GM23338 (cell line): ENCODE measurements around the gene HDAC8. TPM values are rescaled to one million over a fixed set of nuclear protein-coding genes. Genes with fewer than 3 reads are reported as not detected.

Source experiments
- ATAC-seq: fragments of 200-7000 bp; cut with Tn5 transposase; 3 replicates; pipeline ENCODE4 v1.9.1; 2020
- DNase-seq: peaks from one replicate; pipeline ENCODE4 v3.0.0-alpha.2; 2015; ENCODE audit warnings: low spot score
- H2AFZ ChIP-seq: fragments of 200-600 bp; sonication (generic); 2 replicates; pipeline ENCODE4 v1.8.0; 2016; ENCODE audit warnings: antibody characterized with exemption, mild to moderate bottlenecking, moderate library complexity
- H3F3A ChIP-seq: fragments of 200-600 bp; sonication (generic); replicated peaks from 2 replicates; pipeline ENCODE4 v1.8.0; 2017; ENCODE audit warnings: antibody characterized with exemption, mixed run types, low read depth
- H3K27ac ChIP-seq: fragments of 200-600 bp; sonication (generic); 2 replicates; pipeline ENCODE4 v1.6.1; 2016; ENCODE audit warnings: low read depth
- H3K27me3 ChIP-seq: fragments of 200-600 bp; sonication (generic); 2 replicates; pipeline ENCODE4 v1.8.0; 2016; ENCODE audit warnings: mild to moderate bottlenecking, mixed run types, moderate library complexity; ENCODE audit not compliant: insufficient read depth
- H3K36me3 ChIP-seq: fragments of 200-600 bp; sonication (generic); 2 replicates; pipeline ENCODE4 v1.8.0; 2016; ENCODE audit warnings: mild to moderate bottlenecking; ENCODE audit not compliant: insufficient read depth
- H3K4me1 ChIP-seq: fragments of 200-600 bp; sonication (generic); 2 replicates; pipeline ENCODE4 v1.8.0; 2016; ENCODE audit warnings: mild to moderate bottlenecking, moderate library complexity; ENCODE audit not compliant: insufficient read depth
- H3K4me2 ChIP-seq: fragments of 200-600 bp; sonication (generic); 2 replicates; pipeline ENCODE4 v1.7.1; 2017; ENCODE audit warnings: mixed run types
- H3K4me3 ChIP-seq: fragments of 200-600 bp; sonication (generic); 2 replicates; pipeline ENCODE4 v1.6.1; 2016; ENCODE audit warnings: mixed run types
- H3K79me2 ChIP-seq: fragments of 200-600 bp; sonication (generic); replicated peaks from 2 replicates; pipeline ENCODE4 v1.8.0; 2017; ENCODE audit warnings: mild to moderate bottlenecking; ENCODE audit not compliant: insufficient read depth
- H3K9me2 ChIP-seq: fragments of 200-600 bp; sonication (generic); 2 replicates; pipeline ENCODE4 v1.8.0; 2017; ENCODE audit not compliant: insufficient read depth
- H4K20me1 ChIP-seq: fragments of 200-600 bp; sonication (generic); replicated peaks from 2 replicates; pipeline ENCODE4 v1.8.0; 2017; ENCODE audit warnings: mild to moderate bottlenecking; ENCODE audit not compliant: insufficient read depth
- H3K27ac Mint-ChIP-seq: 2 replicates; pipeline ENCODE4 v1.8.0; 2020; ENCODE audit warnings: inconsistent platforms, mild to moderate bottlenecking, moderate library complexity, mixed read lengths
- H3K27me3 Mint-ChIP-seq: 3 replicates; pipeline ENCODE4 v1.8.0; 2022; ENCODE audit warnings: low read depth, mild to moderate bottlenecking, moderate library complexity, mixed read lengths, inconsistent platforms; ENCODE audit not compliant: insufficient read depth, poor library complexity
- H3K36me3 Mint-ChIP-seq: 3 replicates; pipeline ENCODE4 v1.8.0; 2021; ENCODE audit warnings: low read depth, mild to moderate bottlenecking, inconsistent platforms, moderate library complexity, mixed read lengths
- H3K4me1 Mint-ChIP-seq: 3 replicates; pipeline ENCODE4 v1.8.0; 2020; ENCODE audit warnings: mild to moderate bottlenecking, inconsistent platforms, mixed read lengths
- H3K4me3 Mint-ChIP-seq: 3 replicates; pipeline ENCODE4 v1.8.0; 2021; ENCODE audit warnings: moderate library complexity, mild to moderate bottlenecking, inconsistent platforms, mixed read lengths
- H3K9me3 Mint-ChIP-seq: 3 replicates; pipeline ENCODE4 v1.8.0; 2020; ENCODE audit warnings: moderate library complexity, mild to moderate bottlenecking, inconsistent platforms, mixed read lengths
- CREB1 ChIP-seq: fragments of 250-450 bp; sonication (Bioruptor Pico); IDR thresholded peaks from 2 replicates; pipeline ENCODE4 v1.5.0; 2020; ENCODE audit warnings: low read depth, mild to moderate bottlenecking, moderate library complexity
- EZH2 ChIP-seq: fragments of 200-600 bp; sonication (generic); IDR thresholded peaks from one replicate; pipeline ENCODE4 v1.8.0; 2017; ENCODE audit warnings: antibody characterized with exemption, mild to moderate bottlenecking, low read depth; ENCODE audit not compliant: unreplicated experiment
- EZH2phosphoT487 ChIP-seq: fragments of 200-600 bp; sonication (generic); IDR thresholded peaks from one replicate; pipeline ENCODE4 v1.8.1; 2018; ENCODE audit warnings: antibody characterized with exemption; ENCODE audit not compliant: unreplicated experiment
- JUNB ChIP-seq: IDR thresholded peaks from one replicate; pipeline ENCODE4 v1.6.1; 2016; ENCODE audit warnings: antibody characterized with exemption; ENCODE audit not compliant: unreplicated experiment
- POLR2AphosphoS5 ChIP-seq: IDR thresholded peaks from 2 replicates; pipeline ENCODE4 v1.6.1; 2016; ENCODE audit warnings: antibody characterized with exemption, low read depth
- STAT1 ChIP-seq: IDR thresholded peaks from one replicate; pipeline ENCODE4 v1.6.1; 2016; ENCODE audit warnings: antibody characterized with exemption; ENCODE audit not compliant: unreplicated experiment
- ZNF114 ChIP-seq: fragments of 250-450 bp; sonication (Bioruptor Pico); IDR thresholded peaks from 2 replicates; pipeline ENCODE4 v1.5.0; 2020; ENCODE audit warnings: mild to moderate bottlenecking, moderate library complexity
- ZNF331 ChIP-seq: fragments of 250-450 bp; sonication (Bioruptor Pico); IDR thresholded peaks from 2 replicates; pipeline ENCODE4 v1.5.0; 2020; ENCODE audit warnings: low read depth, mild to moderate bottlenecking, moderate library complexity
- polyA plus RNA-seq: library from polyadenylated mRNA; unstranded; fragments of >200 nt; fragmentation: Nextera tagmentation; extraction: Ambion mirVana; gene quantifications from 2 replicates; pipeline ENCODE4 v1.2.1, GENCODE V29; 2016
- total RNA-seq: library from RNA; depleted of rRNA; stranded (reverse); fragments of >200 nt; shearing (Covaris generic); gene quantifications from 2 replicates; pipeline ENCODE4 v1.2.3, GENCODE V29; 2014
- TF ChIP-seq, protein P1 (sequence below): fragments of 250-450 bp; sonication (Bioruptor Pico); IDR thresholded peaks from 2 replicates; pipeline ENCODE4 v1.5.0; 2020; ENCODE audit warnings: mild to moderate bottlenecking, moderate library complexity
- TF ChIP-seq, protein P2 (sequence below), 2 experiments: fragments of 200-600 bp in 1 of 2; sonication (generic) in 1 of 2; conservative IDR thresholded peaks; 2 replicates each; pipeline versions ENCODE4 v1.5.1 to v1.6.1; 2016 to 2017; ENCODE audit warnings: antibody characterized with exemption in 2 of 2, low read depth in 2 of 2, mild to moderate bottlenecking in 2 of 2, moderate library complexity in 1 of 2
- TF ChIP-seq, protein P3 (sequence below): IDR thresholded peaks from 2 replicates; pipeline ENCODE4 v1.6.1; 2016; ENCODE audit warnings: antibody characterized with exemption
- TF ChIP-seq, protein P4 (sequence below): IDR thresholded peaks from one replicate; pipeline ENCODE4 v1.6.1; 2018; ENCODE audit warnings: antibody characterized with exemption; ENCODE audit not compliant: unreplicated experiment

HDAC8 gene
- total and polyA plus RNA-seq, 2 experiments from 2014 or later, result 21.6 to 28.7 TPM

DNA sequence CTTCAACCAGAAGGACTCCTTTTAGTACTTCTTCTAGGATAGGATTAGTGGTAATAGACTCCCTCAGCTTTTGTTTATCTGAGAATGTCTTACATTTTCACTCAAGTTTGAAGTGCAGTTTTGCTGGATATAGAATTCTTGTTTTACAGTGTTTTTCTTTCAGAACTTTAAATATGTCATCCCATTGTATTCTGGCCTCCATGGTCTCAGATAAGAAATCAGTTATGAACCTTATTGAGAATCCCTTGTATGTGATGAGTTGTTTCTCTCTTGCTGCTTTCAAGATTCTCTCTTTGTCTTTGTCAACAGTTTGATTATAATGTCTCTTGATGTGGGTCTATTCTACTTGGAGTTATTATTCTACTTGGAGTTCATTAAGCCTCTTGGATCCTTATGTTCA is 150.8 kb downstream of the HDAC8 start:
- no peaks in the 10 kb centered on the region for H3K27me3 ChIP-seq
- no peaks in the 10 kb centered on the region for H3K4me1 ChIP-seq
- ATAC-seq (no peak), DNase-seq (no peak)
- no peaks in the 10 kb centered on the region for H3K79me2 ChIP-seq
- H3K4me3 ChIP-seq, result no peak overlapping the region
- Mint-ChIP-seq H3K36me3 (peaks cover 17% of the 10 kb centered on the region), H3K27me3 (peaks cover 3% of the 10 kb centered on the region), H3K4me1 (no peaks in the 10 kb centered on the region), H3K4me3 (no peak overlapping the region), H3K27ac (no peak overlapping the region), H3K9me3 (peaks cover 17% of the 10 kb centered on the region; the same call in 2 of the 3 replicates)
- H3K9me2 ChIP-seq, result no peaks in the 10 kb centered on the region
- H3K27ac ChIP-seq, result no peak overlapping the region
- H4K20me1 ChIP-seq, result no peaks in the 10 kb centered on the region
- H2AFZ ChIP-seq, result no peak overlapping the region
- H3K4me2 ChIP-seq, result no peak overlapping the region
- H3K36me3 ChIP-seq, result no peaks in the 10 kb centered on the region
- H3F3A ChIP-seq, result no peaks in the 10 kb centered on the region
- TF ChIP-seq, protein P1, sequence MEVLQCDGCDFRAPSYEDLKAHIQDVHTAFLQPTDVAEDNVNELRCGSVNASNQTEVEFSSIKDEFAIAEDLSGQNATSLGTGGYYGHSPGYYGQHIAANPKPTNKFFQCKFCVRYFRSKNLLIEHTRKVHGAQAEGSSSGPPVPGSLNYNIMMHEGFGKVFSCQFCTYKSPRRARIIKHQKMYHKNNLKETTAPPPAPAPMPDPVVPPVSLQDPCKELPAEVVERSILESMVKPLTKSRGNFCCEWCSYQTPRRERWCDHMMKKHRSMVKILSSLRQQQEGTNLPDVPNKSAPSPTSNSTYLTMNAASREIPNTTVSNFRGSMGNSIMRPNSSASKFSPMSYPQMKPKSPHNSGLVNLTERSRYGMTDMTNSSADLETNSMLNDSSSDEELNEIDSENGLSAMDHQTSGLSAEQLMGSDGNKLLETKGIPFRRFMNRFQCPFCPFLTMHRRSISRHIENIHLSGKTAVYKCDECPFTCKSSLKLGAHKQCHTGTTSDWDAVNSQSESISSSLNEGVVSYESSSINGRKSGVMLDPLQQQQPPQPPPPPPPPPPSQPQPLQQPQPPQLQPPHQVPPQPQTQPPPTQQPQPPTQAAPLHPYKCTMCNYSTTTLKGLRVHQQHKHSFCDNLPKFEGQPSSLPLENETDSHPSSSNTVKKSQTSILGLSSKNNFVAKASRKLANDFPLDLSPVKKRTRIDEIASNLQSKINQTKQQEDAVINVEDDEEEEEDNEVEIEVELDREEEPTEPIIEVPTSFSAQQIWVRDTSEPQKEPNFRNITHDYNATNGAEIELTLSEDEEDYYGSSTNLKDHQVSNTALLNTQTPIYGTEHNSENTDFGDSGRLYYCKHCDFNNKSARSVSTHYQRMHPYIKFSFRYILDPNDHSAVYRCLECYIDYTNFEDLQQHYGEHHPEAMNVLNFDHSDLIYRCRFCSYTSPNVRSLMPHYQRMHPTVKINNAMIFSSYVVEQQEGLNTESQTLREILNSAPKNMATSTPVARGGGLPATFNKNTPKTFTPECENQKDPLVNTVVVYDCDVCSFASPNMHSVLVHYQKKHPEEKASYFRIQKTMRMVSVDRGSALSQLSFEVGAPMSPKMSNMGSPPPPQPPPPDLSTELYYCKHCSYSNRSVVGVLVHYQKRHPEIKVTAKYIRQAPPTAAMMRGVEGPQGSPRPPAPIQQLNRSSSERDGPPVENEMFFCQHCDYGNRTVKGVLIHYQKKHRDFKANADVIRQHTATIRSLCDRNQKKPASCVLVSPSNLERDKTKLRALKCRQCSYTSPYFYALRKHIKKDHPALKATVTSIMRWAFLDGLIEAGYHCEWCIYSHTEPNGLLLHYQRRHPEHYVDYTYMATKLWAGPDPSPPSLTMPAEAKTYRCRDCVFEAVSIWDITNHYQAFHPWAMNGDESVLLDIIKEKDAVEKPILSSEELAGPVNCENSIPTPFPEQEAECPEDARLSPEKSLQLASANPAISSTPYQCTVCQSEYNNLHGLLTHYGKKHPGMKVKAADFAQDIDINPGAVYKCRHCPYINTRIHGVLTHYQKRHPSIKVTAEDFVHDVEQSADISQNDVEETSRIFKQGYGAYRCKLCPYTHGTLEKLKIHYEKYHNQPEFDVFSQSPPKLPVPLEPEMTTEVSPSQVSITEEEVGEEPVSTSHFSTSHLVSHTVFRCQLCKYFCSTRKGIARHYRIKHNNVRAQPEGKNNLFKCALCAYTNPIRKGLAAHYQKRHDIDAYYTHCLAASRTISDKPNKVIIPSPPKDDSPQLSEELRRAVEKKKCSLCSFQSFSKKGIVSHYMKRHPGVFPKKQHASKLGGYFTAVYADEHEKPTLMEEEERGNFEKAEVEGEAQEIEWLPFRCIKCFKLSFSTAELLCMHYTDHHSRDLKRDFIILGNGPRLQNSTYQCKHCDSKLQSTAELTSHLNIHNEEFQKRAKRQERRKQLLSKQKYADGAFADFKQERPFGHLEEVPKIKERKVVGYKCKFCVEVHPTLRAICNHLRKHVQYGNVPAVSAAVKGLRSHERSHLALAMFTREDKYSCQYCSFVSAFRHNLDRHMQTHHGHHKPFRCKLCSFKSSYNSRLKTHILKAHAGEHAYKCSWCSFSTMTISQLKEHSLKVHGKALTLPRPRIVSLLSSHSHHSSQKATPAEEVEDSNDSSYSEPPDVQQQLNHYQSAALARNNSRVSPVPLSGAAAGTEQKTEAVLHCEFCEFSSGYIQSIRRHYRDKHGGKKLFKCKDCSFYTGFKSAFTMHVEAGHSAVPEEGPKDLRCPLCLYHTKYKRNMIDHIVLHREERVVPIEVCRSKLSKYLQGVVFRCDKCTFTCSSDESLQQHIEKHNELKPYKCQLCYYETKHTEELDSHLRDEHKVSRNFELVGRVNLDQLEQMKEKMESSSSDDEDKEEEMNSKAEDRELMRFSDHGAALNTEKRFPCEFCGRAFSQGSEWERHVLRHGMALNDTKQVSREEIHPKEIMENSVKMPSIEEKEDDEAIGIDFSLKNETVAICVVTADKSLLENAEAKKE (CRISPR knock-in tag), result no peak
- TF ChIP-seq, protein P2, sequence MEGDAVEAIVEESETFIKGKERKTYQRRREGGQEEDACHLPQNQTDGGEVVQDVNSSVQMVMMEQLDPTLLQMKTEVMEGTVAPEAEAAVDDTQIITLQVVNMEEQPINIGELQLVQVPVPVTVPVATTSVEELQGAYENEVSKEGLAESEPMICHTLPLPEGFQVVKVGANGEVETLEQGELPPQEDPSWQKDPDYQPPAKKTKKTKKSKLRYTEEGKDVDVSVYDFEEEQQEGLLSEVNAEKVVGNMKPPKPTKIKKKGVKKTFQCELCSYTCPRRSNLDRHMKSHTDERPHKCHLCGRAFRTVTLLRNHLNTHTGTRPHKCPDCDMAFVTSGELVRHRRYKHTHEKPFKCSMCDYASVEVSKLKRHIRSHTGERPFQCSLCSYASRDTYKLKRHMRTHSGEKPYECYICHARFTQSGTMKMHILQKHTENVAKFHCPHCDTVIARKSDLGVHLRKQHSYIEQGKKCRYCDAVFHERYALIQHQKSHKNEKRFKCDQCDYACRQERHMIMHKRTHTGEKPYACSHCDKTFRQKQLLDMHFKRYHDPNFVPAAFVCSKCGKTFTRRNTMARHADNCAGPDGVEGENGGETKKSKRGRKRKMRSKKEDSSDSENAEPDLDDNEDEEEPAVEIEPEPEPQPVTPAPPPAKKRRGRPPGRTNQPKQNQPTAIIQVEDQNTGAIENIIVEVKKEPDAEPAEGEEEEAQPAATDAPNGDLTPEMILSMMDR (conservative IDR thresholded peaks at IDR 0.05; ENCODE audit: low read depth in 2 of 2), result no peak
- TF ChIP-seq EZH2, result no peak
- TF ChIP-seq ZNF331 (CRISPR knock-in tag), result no peak
- TF ChIP-seq, protein P3, sequence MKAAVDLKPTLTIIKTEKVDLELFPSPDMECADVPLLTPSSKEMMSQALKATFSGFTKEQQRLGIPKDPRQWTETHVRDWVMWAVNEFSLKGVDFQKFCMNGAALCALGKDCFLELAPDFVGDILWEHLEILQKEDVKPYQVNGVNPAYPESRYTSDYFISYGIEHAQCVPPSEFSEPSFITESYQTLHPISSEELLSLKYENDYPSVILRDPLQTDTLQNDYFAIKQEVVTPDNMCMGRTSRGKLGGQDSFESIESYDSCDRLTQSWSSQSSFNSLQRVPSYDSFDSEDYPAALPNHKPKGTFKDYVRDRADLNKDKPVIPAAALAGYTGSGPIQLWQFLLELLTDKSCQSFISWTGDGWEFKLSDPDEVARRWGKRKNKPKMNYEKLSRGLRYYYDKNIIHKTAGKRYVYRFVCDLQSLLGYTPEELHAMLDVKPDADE, result no peak
- no peak for TF ChIP-seq ZNF114 (CRISPR knock-in tag)
- TF ChIP-seq JUNB, result no peak
- TF ChIP-seq STAT1, result no peak
- no peak for TF ChIP-seq CREB1 (CRISPR knock-in tag)
- TF ChIP-seq POLR2AphosphoS5, result no peak
- TF ChIP-seq EZH2phosphoT487, result no peak
- TF ChIP-seq, protein P4, sequence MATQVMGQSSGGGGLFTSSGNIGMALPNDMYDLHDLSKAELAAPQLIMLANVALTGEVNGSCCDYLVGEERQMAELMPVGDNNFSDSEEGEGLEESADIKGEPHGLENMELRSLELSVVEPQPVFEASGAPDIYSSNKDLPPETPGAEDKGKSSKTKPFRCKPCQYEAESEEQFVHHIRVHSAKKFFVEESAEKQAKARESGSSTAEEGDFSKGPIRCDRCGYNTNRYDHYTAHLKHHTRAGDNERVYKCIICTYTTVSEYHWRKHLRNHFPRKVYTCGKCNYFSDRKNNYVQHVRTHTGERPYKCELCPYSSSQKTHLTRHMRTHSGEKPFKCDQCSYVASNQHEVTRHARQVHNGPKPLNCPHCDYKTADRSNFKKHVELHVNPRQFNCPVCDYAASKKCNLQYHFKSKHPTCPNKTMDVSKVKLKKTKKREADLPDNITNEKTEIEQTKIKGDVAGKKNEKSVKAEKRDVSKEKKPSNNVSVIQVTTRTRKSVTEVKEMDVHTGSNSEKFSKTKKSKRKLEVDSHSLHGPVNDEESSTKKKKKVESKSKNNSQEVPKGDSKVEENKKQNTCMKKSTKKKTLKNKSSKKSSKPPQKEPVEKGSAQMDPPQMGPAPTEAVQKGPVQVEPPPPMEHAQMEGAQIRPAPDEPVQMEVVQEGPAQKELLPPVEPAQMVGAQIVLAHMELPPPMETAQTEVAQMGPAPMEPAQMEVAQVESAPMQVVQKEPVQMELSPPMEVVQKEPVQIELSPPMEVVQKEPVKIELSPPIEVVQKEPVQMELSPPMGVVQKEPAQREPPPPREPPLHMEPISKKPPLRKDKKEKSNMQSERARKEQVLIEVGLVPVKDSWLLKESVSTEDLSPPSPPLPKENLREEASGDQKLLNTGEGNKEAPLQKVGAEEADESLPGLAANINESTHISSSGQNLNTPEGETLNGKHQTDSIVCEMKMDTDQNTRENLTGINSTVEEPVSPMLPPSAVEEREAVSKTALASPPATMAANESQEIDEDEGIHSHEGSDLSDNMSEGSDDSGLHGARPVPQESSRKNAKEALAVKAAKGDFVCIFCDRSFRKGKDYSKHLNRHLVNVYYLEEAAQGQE, result no peak
